Mucosa of stomach (tissue), 1 donor: ENCODE data around the gene MYL12A.
A peak's percentile ranks its signal among the peaks of the same experiment; 100 is the strongest.
"Not testable (repeated sequence)": the region's sequence is repeated elsewhere in the genome, so short reads cannot be mapped to it uniquely, and the experiment has no call there.

Experiments
- H3K27me3 ChIP-seq: one replicate; pipeline ENCODE4 v1.7.0; 2013; ENCODE audit warnings: mild to moderate bottlenecking, low read length; ENCODE audit not compliant: control insufficient read depth, insufficient read depth
- H3K36me3 ChIP-seq: one replicate; pipeline ENCODE4 v1.7.0; 2013; ENCODE audit warnings: low read length; ENCODE audit not compliant: control insufficient read depth, insufficient read depth
- H3K4me1 ChIP-seq: one replicate; pipeline ENCODE4 v1.7.0; 2013; ENCODE audit warnings: mild to moderate bottlenecking, low read length; ENCODE audit not compliant: control insufficient read depth, insufficient read depth
- H3K4me3 ChIP-seq: one replicate; pipeline ENCODE4 v1.7.0; 2013; ENCODE audit warnings: low read length
- H3K9ac ChIP-seq: one replicate; pipeline ENCODE4 v1.7.0; 2013; ENCODE audit warnings: mild to moderate bottlenecking, low read length, moderate library complexity
- H3K9me3 ChIP-seq: one replicate; pipeline ENCODE4 v1.7.0; 2013; ENCODE audit warnings: mild to moderate bottlenecking, low read length, moderate library complexity; ENCODE audit not compliant: control insufficient read depth
- donor health status: Pancreatic carcinoma.

Gene MYL12A

GRCh38 chr18:3216987-3217386 is 30.6 kb upstream of the MYL12A start:
- H3K4me3 ChIP-seq: no peak overlapping the region
- no peaks in the 10 kb centered on the region for H3K36me3 ChIP-seq
- H3K9ac ChIP-seq: peak overlapping the region; percentile 22
- H3K4me1 ChIP-seq: peaks cover 56% of the 10 kb centered on the region
- H3K9me3 ChIP-seq: no peaks in the 10 kb centered on the region
- H3K27me3 ChIP-seq: no peaks in the 10 kb centered on the region

DNA sequence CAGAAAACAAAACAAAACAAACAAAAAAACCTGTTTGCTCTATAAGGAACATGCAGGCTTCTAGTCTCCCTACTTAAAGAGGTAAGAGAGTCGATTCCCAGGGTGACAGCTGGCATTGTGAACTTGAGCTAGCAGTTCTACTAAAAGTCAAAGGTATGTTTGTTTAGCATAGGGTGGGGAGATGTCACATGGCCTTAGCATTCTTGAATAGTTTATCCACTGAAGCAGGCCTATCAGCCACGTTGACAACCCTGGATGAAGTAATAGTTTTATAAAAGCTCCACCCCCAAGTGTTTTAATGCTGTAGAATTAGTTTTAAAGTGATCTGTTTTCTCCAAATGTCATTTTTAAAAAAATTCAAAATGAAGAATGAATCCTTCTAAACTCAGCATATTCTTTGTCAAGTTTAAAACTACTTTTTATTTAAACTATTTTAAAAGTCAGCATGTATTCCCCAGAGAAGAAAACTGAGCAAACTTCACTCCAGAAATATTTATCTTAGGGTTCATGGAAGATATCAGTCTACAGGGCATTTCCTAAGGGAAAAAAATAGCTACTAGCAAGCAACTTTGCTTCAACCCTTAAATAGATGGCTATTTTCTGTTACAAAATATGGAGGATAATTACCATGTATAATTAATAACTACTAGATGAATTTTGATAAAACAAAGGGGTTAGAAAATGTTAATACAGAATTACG is 29.5 kb upstream of the MYL12A start:
- H3K27me3 ChIP-seq: no peaks in the 10 kb centered on the region
- H3K9me3 ChIP-seq: no peaks in the 10 kb centered on the region
- H3K36me3 ChIP-seq: no peaks in the 10 kb centered on the region
- peaks cover 46% of the 10 kb centered on the region for H3K4me1 ChIP-seq
- no peak overlapping the region for H3K4me3 ChIP-seq
- peak overlapping the region; percentile 20 for H3K9ac ChIP-seq

DNA sequence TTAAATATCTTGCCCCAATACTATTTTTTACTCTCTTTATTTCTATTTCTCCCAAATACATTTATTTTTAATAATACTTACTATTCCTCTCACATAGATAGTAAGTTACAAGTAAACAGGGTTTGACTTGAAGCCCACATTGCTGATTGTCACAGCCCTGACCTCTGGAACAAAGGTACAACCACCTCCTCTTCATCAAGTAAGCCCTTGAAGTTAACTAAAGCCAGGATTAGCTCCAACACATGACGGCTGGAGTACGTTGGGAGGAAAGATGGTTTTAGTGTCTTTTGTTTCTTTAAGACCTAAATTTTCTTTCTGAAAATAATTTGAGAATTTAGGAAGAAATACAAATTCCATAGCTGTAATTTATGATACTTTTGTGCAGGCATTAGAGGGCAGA is 28.8 kb upstream of the MYL12A start:
- Histone ChIP-seq H3K9ac (peak overlapping the region; percentile 36), H3K36me3 (no peaks in the 10 kb centered on the region), H3K27me3 (no peaks in the 10 kb centered on the region), H3K9me3 (no peaks in the 10 kb centered on the region), H3K4me3 (no peak overlapping the region), H3K4me1 (peaks cover 40% of the 10 kb centered on the region)

GRCh38 chr18:3219241-3219630 is 28.4 kb upstream of the MYL12A start:
- Histone ChIP-seq H3K4me1 (peaks cover 39% of the 10 kb centered on the region), H3K9ac (peak overlapping the region; percentile 15), H3K4me3 (no peak overlapping the region), H3K9me3 (no peaks in the 10 kb centered on the region), H3K27me3 (no peaks in the 10 kb centered on the region), H3K36me3 (no peaks in the 10 kb centered on the region)

DNA sequence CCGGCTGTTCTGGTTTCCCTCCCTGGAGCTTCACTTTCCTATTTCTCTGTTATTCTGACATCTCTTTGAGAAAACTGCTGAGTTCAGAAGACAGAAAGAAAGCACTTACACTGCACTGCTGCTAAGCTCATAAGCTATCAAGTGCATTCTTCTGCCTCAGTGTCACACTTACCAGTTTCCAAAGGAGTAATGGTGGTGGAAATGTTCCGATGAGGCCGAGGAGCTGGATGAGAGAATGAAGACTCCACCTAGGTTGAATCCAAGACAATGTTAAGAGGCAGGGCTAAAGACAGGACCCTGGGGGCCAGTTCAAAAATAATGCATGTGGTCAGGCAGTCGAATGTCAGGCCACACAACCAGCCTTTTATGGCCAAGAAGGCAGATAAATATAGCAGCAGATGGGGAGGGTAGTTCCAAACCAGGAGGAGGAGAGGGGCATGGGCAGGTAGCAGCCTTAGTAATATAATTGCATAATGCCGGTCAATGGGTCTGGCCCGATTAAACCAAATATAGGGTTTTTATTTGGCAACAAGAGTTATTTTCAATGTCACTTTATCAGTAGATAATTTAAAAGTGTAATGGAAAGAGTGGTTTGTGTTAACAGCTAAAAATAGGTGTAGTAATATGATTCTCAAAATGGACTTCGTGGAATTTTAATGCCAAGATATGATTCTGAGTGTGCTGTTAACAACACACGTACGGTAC is 27.8 kb upstream of the MYL12A start, which contains the start of gene MYOM1:
TSS of gene MYOM1 (minus strand) at position 338 of the 705 bp plus-strand sequence. CDS start 4,745 bp downstream, outside the sequence.
- peak within 1 kb of the TSS; percentile 36 for H3K9ac ChIP-seq

GRCh38 chr18:3220868-3221267 is 26.7 kb upstream of the MYL12A start:
- not testable (repeated sequence) for H3K9ac ChIP-seq, H3K4me3 ChIP-seq, H3K9me3 ChIP-seq, H3K36me3 ChIP-seq, H3K27me3 ChIP-seq
- H3K4me1 ChIP-seq: peaks cover 45% of the 10 kb centered on the region

More for the DNA sequence above, 27.8 kb upstream of the MYL12A start, which contains the start of gene MYOM1:
- H3K27me3 ChIP-seq: no peaks in the 10 kb centered on the region
- no peak within 1 kb of the TSS for H3K4me3 ChIP-seq
- H3K4me1 ChIP-seq: peaks cover 39% of the 10 kb centered on the region
- no peaks in the 10 kb centered on the region for H3K9me3 ChIP-seq
- H3K36me3 ChIP-seq: no peaks in the 10 kb centered on the region

GRCh38 chr18:3221496-3221895 is 26.1 kb upstream of the MYL12A start:
- no peak overlapping the region for H3K4me3 ChIP-seq
- no peaks in the 10 kb centered on the region for H3K9me3 ChIP-seq

GRCh38 chr18:3223356-3223755 is 24.2 kb upstream of the MYL12A start:
- no peaks in the 10 kb centered on the region for H3K27me3 ChIP-seq

More at GRCh38 chr18:3221496-3221895, 26.1 kb upstream of the MYL12A start:
- no peak overlapping the region for H3K9ac ChIP-seq
- H3K27me3 ChIP-seq: no peaks in the 10 kb centered on the region
- no peaks in the 10 kb centered on the region for H3K36me3 ChIP-seq
- H3K4me1 ChIP-seq: peaks cover 41% of the 10 kb centered on the region

GRCh38 chr18:3224223-3224622 is 23.4 kb upstream of the MYL12A start:
- H3K9me3 ChIP-seq: no peaks in the 10 kb centered on the region
- no peaks in the 10 kb centered on the region for H3K27me3 ChIP-seq
- H3K4me3 ChIP-seq: no peak overlapping the region
- H3K9ac ChIP-seq: no peak overlapping the region
- H3K36me3 ChIP-seq: no peaks in the 10 kb centered on the region
- peaks cover 23% of the 10 kb centered on the region for H3K4me1 ChIP-seq

More at GRCh38 chr18:3223356-3223755, 24.2 kb upstream of the MYL12A start:
- Histone ChIP-seq H3K4me1 (peaks cover 29% of the 10 kb centered on the region), H3K9me3 (no peaks in the 10 kb centered on the region), H3K36me3 (no peaks in the 10 kb centered on the region), H3K4me3 (no peak overlapping the region), H3K9ac (no peak overlapping the region)

DNA sequence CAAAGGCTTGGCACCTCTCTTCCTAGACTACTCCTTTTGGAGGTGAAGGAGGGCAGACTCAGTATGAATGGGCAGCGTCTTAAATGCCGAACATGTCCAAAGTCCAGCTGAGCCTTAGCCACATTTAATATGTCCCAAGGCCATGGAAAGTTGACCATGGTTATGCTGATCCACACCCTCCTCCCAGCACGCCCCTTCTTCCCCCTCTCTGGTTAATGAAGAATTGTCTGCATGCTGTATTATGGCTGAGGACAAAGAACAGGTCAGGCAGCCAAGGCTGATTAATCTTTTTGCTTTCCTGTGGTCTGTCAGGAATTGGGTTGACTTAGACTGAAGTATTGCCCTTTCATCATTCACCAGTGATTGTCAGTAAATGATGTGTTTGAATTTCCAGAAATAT is 22.0 kb upstream of the MYL12A start:
- Histone ChIP-seq H3K9me3 (no peaks in the 10 kb centered on the region), H3K27me3 (no peaks in the 10 kb centered on the region), H3K36me3 (no peaks in the 10 kb centered on the region), H3K4me1 (peaks cover 10% of the 10 kb centered on the region), H3K9ac (no peak overlapping the region), H3K4me3 (no peak overlapping the region)

DNA sequence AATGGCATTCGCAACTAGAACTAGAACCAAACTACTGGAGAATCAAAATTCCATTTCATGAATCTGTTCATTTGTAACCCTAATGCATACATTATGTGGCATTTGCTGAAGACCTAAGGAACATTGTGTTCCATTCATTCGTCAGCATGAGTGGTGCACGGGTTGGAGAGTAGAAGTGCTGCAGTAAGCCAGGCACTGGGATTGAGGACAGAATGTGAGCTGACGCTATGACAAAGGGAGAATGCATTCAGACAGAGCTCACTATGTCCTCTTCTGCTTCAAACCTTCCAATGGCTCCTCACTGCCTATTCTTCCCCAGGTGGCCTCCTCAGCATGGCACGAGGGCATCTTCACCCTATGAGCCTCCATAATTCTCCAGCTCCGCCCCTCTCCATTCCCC is 21.6 kb upstream of the MYL12A start:
- Histone ChIP-seq H3K4me1 (peaks cover 7% of the 10 kb centered on the region), H3K9ac (no peak overlapping the region), H3K27me3 (no peaks in the 10 kb centered on the region), H3K4me3 (no peak overlapping the region), H3K9me3 (no peaks in the 10 kb centered on the region), H3K36me3 (no peaks in the 10 kb centered on the region)
